T-cell (primary cell): Measurements from ENCODE around the gene PRKCA. TPM values are rescaled to one million over a fixed set of nuclear protein-coding genes. Genes with fewer than 3 reads are reported as not detected.
"Not testable (repeated sequence)": the region's sequence is repeated elsewhere in the genome, so short reads cannot be mapped to it uniquely, and the experiment has no call there.

ENCODE experiments used
- ATAC-seq, 4 experiments: fragments of 200-7000 bp in 3 of 4; fragments of 150-1000 bp in 1 of 4; cut with Tn5 transposase; replicated peaks in 1 of 4; 1 replicate in 3 of 4; 2 replicates in 1 of 4; pipeline ENCODE4 v1.10.0; 2021; ENCODE audit warnings: moderate library complexity in 3 of 4, mild to moderate bottlenecking in 2 of 4, moderate number of reproducible peaks in 1 of 4
- CTCF ChIA-PET, 2 donors: fragments of 300-600 bp; sonication (Branson Sonifier 250); formaldehyde crosslinking; loops; one replicate each; lab custom pipeline; 2022; ENCODE audit warnings: antibody characterized with exemption in 2 of 2; lab: Charles Lee
- POLR2A ChIA-PET, 2 donors: fragments of 300-600 bp; sonication (Branson Sonifier 250); formaldehyde crosslinking; loops; one replicate each; lab custom pipeline; 2022; ENCODE audit warnings: antibody characterized with exemption in 2 of 2; lab: Charles Lee
- DNase-seq, 35 experiments: peaks; one replicate each; pipeline versions ENCODE4 v3.0.0 to v3.0.0-alpha.2; 2013 to 2023
- H3K27ac ChIP-seq: one replicate; pipeline ENCODE4 v1.5.1; 2013; ENCODE audit warnings: low read length
- H3K27me3 ChIP-seq, 2 experiments: replicated peaks in 1 of 2; 1 replicate in 1 of 2; 2 replicates in 1 of 2; pipeline versions ENCODE4 v1.6.1 to v1.7.0; 2013; ENCODE audit warnings: low read length in 1 of 2, mixed read lengths in 1 of 2; ENCODE audit not compliant: control insufficient read depth in 2 of 2, insufficient read depth in 2 of 2; ENCODE audit errors: extremely low read depth in 1 of 2
- H3K36me3 ChIP-seq, 2 donors: 1 replicate in 1 of 2; 2 replicates in 1 of 2; pipeline versions ENCODE4 v1.6.1 to v1.7.0; 2013; ENCODE audit warnings: low read length in 1 of 2; ENCODE audit not compliant: control insufficient read depth in 2 of 2, insufficient read depth in 1 of 2; ENCODE audit errors: extremely low read depth in 1 of 2
- H3K4me1 ChIP-seq, 2 experiments: 1 replicate in 1 of 2; 2 replicates in 1 of 2; pipeline versions ENCODE4 v1.6.1 to v1.7.0; 2013; ENCODE audit warnings: low read length in 2 of 2, mixed read lengths in 1 of 2; ENCODE audit not compliant: insufficient read depth in 2 of 2, control insufficient read depth in 1 of 2; ENCODE audit errors: extremely low read depth in 1 of 2
- H3K4me3 ChIP-seq, 2 donors: 1 replicate in 1 of 2; 2 replicates in 1 of 2; pipeline versions ENCODE4 v1.5.1 to v1.7.0; 2013; ENCODE audit warnings: mild to moderate bottlenecking in 2 of 2, low read length in 1 of 2, moderate library complexity in 1 of 2; ENCODE audit not compliant: control insufficient read depth in 1 of 2; ENCODE audit errors: extremely low read depth in 1 of 2
- H3K9me3 ChIP-seq: 2 replicates; pipeline ENCODE4 v1.7.0; 2013
- H3K27ac Mint-ChIP-seq, 2 donors: one replicate each; pipeline ENCODE4 v1.8.0; 2020 to 2021; ENCODE audit warnings: mild to moderate bottlenecking in 2 of 2, mixed read lengths in 2 of 2
- H3K27me3 Mint-ChIP-seq, 2 donors: one replicate each; pipeline ENCODE4 v1.8.0; 2021 to 2022; ENCODE audit warnings: mixed read lengths in 2 of 2
- H3K36me3 Mint-ChIP-seq: one replicate; pipeline ENCODE4 v1.8.0; 2021; ENCODE audit warnings: mixed read lengths
- H3K4me1 Mint-ChIP-seq, 3 donors: one replicate each; pipeline ENCODE4 v1.8.0; 2020 to 2022; ENCODE audit warnings: mixed read lengths in 3 of 3, mild to moderate bottlenecking in 1 of 3
- H3K4me3 Mint-ChIP-seq, 3 donors: one replicate each; pipeline ENCODE4 v1.8.0; 2020 to 2022; ENCODE audit warnings: mild to moderate bottlenecking in 3 of 3, mixed read lengths in 3 of 3, moderate library complexity in 3 of 3
- H3K9me3 Mint-ChIP-seq, 3 donors: one replicate each; pipeline ENCODE4 v1.8.0; 2020 to 2022; ENCODE audit warnings: mixed read lengths in 3 of 3
- WGBS: methylation state at CpG from one replicate; pipeline ENCODE4 v1.1.5; 2013; ENCODE audit warnings: missing lambda C conversion rate; ENCODE audit not compliant: insufficient coverage; 5-methylcytosine and 5-hydroxymethylcytosine counted together
- total RNA-seq, 35 experiments: library from RNA in 6 of 35; stranded (reverse) in 6 of 35; fragments of 120-200 nt in 1 of 35; gene quantifications; one replicate each; pipeline versions ENCODE4 v1.2.1 to v1.2.4 and lab custom pipeline; 2013 to 2026

Gene PRKCA
- total RNA-seq, 5 donors from 2014 or later (not counting 1 experiment from before 2014, with no cell fraction given) = 75.9 to 128 (median 82.0) TPM

- H3K9me3 Mint-ChIP-seq, ATAC-seq, CTCF ChIA-PET, H3K9me3 ChIP-seq, H3K27me3 Mint-ChIP-seq, H3K36me3 Mint-ChIP-seq, H3K27me3 ChIP-seq, H3K4me1 ChIP-seq, H3K4me3 Mint-ChIP-seq, H3K27ac ChIP-seq, H3K36me3 ChIP-seq, H3K27ac Mint-ChIP-seq, DNase-seq, H3K4me3 ChIP-seq: not testable (repeated sequence)
- whole genome bisulfite sequencing = no CpG with 5 or more reads among the region's 9 CpGs
- H3K4me1 Mint-ChIP-seq = peaks cover 26 to 44% (median 37%) of the 10 kb centered on the region in 3 donors
- POLR2A ChIA-PET = interaction anchor here in 1 of 2 donors (0.6 kb wide), 1 partner anchor 1590 kb away, joined by 6 read pairs; no protein-coding TSS in a partner anchor
These were observed 5.0 kb upstream of the PRKCA start for GRCh38 chr17:66297443-66297842.

GRCh38 chr17:66299711-66300110 is 2.7 kb upstream of the PRKCA start:
- no peak for DNase-seq

DNA sequence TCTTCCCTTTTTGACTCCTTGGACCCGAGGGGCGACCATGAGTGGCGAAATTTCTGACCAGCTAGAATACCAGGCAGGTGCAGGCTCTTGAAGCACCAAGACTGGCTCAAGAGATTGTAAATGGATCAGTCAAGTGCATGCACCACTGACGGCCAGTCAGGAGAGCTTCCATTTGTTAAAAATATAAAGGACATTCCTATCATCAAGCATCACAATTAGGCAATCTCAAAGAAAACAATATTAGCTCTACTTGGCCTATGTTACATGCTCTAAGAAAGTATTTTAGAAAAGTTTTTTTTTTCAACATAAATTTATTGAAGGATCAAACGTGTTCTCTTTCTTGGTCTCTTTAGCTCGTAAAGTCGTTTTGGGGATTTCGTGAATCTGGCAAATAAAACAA is 1.5 kb upstream of the PRKCA start:
- H3K4me3 ChIP-seq = peak overlapping the region in 1 of 2 donors; percentile 19
- POLR2A ChIA-PET = interaction anchor here in 1 of 2 donors (0.6 kb wide), 1 partner anchor 115 kb away, joined by 3 read pairs; no protein-coding TSS in a partner anchor
- no peaks in the 10 kb centered on the region for H3K36me3 Mint-ChIP-seq

More at GRCh38 chr17:66299711-66300110, 2.7 kb upstream of the PRKCA start:
- CTCF ChIA-PET = no interaction called here
- Mint-ChIP-seq H3K36me3 (no peaks in the 10 kb centered on the region), H3K27me3 (no peaks in the 10 kb centered on the region), H3K4me1 (peaks cover 33 to 46% (median 43%) of the 10 kb centered on the region in 3 donors), H3K27ac (peak overlapping the region in 1 of 2 donors; percentile 5), H3K4me3 (peak overlapping the region in 1 of 3 donors; percentile 87), H3K9me3 (no peaks in the 10 kb centered on the region)
- POLR2A ChIA-PET = interaction anchor here in 1 of 2 donors (0.5 kb wide), 1 partner anchor 99 kb away, joined by 4 read pairs; no protein-coding TSS in a partner anchor
- no peaks in the 10 kb centered on the region for H3K36me3 ChIP-seq
- ATAC-seq = no peak
- no CpG with 5 or more reads among the region's 4 CpGs for WGBS
- H3K4me1 ChIP-seq = peaks cover 9 to 21% of the 10 kb centered on the region in 2 experiments
- H3K4me3 ChIP-seq = no peak overlapping the region
- no peak overlapping the region for H3K27ac ChIP-seq
- no peaks in the 10 kb centered on the region for H3K9me3 ChIP-seq
- no peaks in the 10 kb centered on the region for H3K27me3 ChIP-seq

DNA sequence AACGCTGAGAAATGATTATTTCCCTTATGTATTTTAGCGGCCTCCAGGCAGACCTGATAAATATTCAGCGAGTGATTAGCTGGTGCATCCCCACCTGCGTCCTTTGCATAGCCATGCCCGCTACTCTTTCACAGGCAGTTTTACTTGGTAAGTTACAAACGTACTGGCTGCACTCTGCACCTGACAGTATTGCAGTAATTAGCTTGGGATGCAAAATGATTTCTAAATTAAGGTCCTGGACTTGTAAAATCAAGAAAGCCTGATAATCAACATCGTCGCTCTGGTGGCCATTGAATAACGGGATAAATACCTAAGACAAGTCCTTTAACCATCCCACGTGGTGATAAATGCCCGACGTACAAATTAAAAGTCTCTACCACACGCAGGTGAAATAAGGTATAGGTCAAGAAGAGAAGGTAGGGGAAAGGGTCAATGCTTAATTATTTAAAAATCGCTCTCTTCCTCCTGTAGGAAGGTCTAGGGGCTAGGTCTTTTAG is 998 bp upstream of the PRKCA start:
- POLR2A ChIA-PET = interaction anchor here in 1 of 2 donors (0.6 kb wide), 1 partner anchor 114 kb away, joined by 3 read pairs; no protein-coding TSS in a partner anchor
- Mint-ChIP-seq H3K27ac (peak overlapping the region; percentile 76 to 88), H3K9me3 (no peaks in the 10 kb centered on the region), H3K4me3 (peak overlapping the region; percentile 87 to 88 (median 88)), H3K36me3 (peaks cover 2% of the 10 kb centered on the region), H3K4me1 (peaks cover 48 to 57% (median 57%) of the 10 kb centered on the region in 3 donors), H3K27me3 (no peaks in the 10 kb centered on the region)
- Histone ChIP-seq H3K36me3 (no peaks in the 10 kb centered on the region), H3K27me3 (no peaks in the 10 kb centered on the region), H3K4me3 (peak overlapping the region; percentile 72 to 87), H3K9me3 (no peaks in the 10 kb centered on the region), H3K27ac (no peak overlapping the region), H3K4me1 (peaks cover 18 to 21% of the 10 kb centered on the region in 2 experiments)
- no peak for DNase-seq
- ATAC-seq = no peak
- WGBS = 82% methylated on average over 4 of the region's 14 CpGs
- CTCF ChIA-PET = no interaction called here

More for the DNA sequence above, 1.5 kb upstream of the PRKCA start:
- Mint-ChIP-seq H3K4me3 (peak overlapping the region; percentile 87 to 88 (median 88)), H3K9me3 (no peaks in the 10 kb centered on the region), H3K4me1 (peaks cover 45 to 57% (median 55%) of the 10 kb centered on the region in 3 donors), H3K27me3 (no peaks in the 10 kb centered on the region), H3K27ac (peak overlapping the region in 1 of 2 donors; percentile 88)
- no peak overlapping the region for H3K27ac ChIP-seq
- WGBS = 92% methylated on average over 6 of the region's 8 CpGs
- CTCF ChIA-PET = no interaction called here
- ATAC-seq (no peak), DNase-seq (no peak)
- H3K36me3 ChIP-seq = no peaks in the 10 kb centered on the region
- no peaks in the 10 kb centered on the region for H3K9me3 ChIP-seq
- no peaks in the 10 kb centered on the region for H3K27me3 ChIP-seq
- H3K4me1 ChIP-seq = peaks cover 18 to 21% of the 10 kb centered on the region in 2 experiments

GRCh38 chr17:66302761-66303626 is 581 bp downstream of the PRKCA start:
- POLR2A ChIA-PET = no interaction called here
- no peaks in the 10 kb centered on the region for H3K9me3 ChIP-seq
- CTCF ChIA-PET = interaction anchor here in 1 of 2 donors (0.7 kb wide), 1 partner anchor 19 kb away, joined by 3 read pairs; no protein-coding TSS in a partner anchor
- no peaks in the 10 kb centered on the region for H3K27me3 ChIP-seq
- peak overlapping the region; percentile 96 to 97 for H3K27ac Mint-ChIP-seq
- peaks cover 18 to 21% of the 10 kb centered on the region in 2 experiments for H3K4me1 ChIP-seq
- H3K9me3 Mint-ChIP-seq = no peaks in the 10 kb centered on the region
- peaks cover 15% of the 10 kb centered on the region for H3K36me3 Mint-ChIP-seq
- peak overlapping the region; percentile 88 to 99 (median 98) for H3K4me3 Mint-ChIP-seq
- DNase-seq (peak in 34 of 35 experiments; percentile 10 to 67 (median 36)), ATAC-seq (peak; percentile 43 to 50 (median 46))
- H3K4me3 ChIP-seq = peak overlapping the region; percentile 74 to 78
- peaks cover 62 to 72% (median 72%) of the 10 kb centered on the region in 3 donors for H3K4me1 Mint-ChIP-seq
- no peaks in the 10 kb centered on the region for H3K27me3 Mint-ChIP-seq
- no peak overlapping the region for H3K27ac ChIP-seq
- whole genome bisulfite sequencing = under 1% methylated on average over 65 of the region's 91 CpGs
- no peaks in the 10 kb centered on the region for H3K36me3 ChIP-seq
